IPS-18a (cell line): ENCODE measurements around the gene WDR74.
A peak's percentile ranks its signal among the peaks of the same experiment; 100 is the strongest.
"Not testable (repeated sequence)": the region's sequence is repeated elsewhere in the genome, so short reads cannot be mapped to it uniquely, and the experiment has no call there.

Experiments used
- H3K27ac ChIP-seq: one replicate; pipeline ENCODE4 v1.5.1; 2013; ENCODE audit warnings: low read length
- H3K27me3 ChIP-seq: one replicate; pipeline ENCODE4 v1.6.1; 2013; ENCODE audit warnings: mild to moderate bottlenecking, low read length; ENCODE audit not compliant: control insufficient read depth, insufficient read depth
- H3K36me3 ChIP-seq: one replicate; pipeline ENCODE4 v1.6.1; 2013; ENCODE audit warnings: low read depth, low read length; ENCODE audit not compliant: control insufficient read depth
- H3K4me1 ChIP-seq: one replicate; pipeline ENCODE4 v1.6.1; 2013; ENCODE audit warnings: low read depth, low read length; ENCODE audit not compliant: control insufficient read depth
- H3K4me3 ChIP-seq: one replicate; pipeline ENCODE4 v1.5.1; 2013; ENCODE audit warnings: low read length
- H3K9ac ChIP-seq: one replicate; pipeline ENCODE4 v1.6.1; 2013; ENCODE audit warnings: mild to moderate bottlenecking, low read length, moderate library complexity
- H3K9me3 ChIP-seq: one replicate; pipeline ENCODE4 v1.6.1; 2013; ENCODE audit warnings: low read depth, low read length; ENCODE audit not compliant: control insufficient read depth

Gene WDR74

DNA sequence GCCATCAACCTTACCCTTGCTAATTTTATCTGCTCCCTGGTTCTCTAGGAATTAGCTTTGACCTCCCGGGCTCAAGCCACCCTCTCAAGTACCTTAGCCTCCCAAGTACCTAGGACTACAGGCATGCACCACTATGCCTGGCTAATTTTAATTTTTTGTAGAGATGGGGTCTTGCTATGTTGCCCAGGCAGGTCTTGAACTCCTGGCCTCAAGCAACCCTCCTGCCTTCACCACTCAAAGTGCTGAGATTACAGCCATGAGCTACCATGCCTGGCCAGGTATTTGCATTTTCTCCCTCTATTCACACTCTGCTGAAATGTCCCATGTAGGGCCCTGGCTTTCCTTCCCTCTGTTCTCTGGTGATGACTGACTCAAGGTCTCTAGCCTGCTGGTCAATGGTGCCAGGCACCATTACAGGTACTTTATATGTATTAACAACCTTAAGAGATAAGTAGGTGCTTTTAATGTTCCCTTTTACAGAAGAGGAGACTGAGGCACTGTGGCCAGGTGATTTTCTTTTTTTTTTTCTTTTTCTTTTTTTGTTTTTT lies 8.5 kb upstream of the WDR74 start:
- Histone ChIP-seq H3K4me1 (peaks cover under 1% of the 10 kb centered on the region), H3K9me3 (no peaks in the 10 kb centered on the region), H3K4me3 (no peak overlapping the region), H3K36me3 (peaks cover 13% of the 10 kb centered on the region), H3K9ac (no peak overlapping the region), H3K27ac (no peak overlapping the region), H3K27me3 (no peaks in the 10 kb centered on the region)

- H3K27me3 ChIP-seq = no peaks in the 10 kb centered on the region
- H3K9me3 ChIP-seq = no peaks in the 10 kb centered on the region
- H3K4me1 ChIP-seq = peaks cover 9% of the 10 kb centered on the region
- no peaks in the 10 kb centered on the region for H3K36me3 ChIP-seq
- H3K4me3 ChIP-seq = no peak overlapping the region
- no peak overlapping the region for H3K27ac ChIP-seq
- no peak overlapping the region for H3K9ac ChIP-seq
These were observed 6.8 kb upstream of the WDR74 start for GRCh38 chr11:62846177-62846576.

- Histone ChIP-seq H3K27ac (no peak overlapping the region), H3K4me3 (no peak overlapping the region), H3K4me1 (peaks cover 9% of the 10 kb centered on the region), H3K9ac (no peak overlapping the region), H3K27me3 (no peaks in the 10 kb centered on the region), H3K36me3 (no peaks in the 10 kb centered on the region), H3K9me3 (no peaks in the 10 kb centered on the region)
These were observed 4.8 kb upstream of the WDR74 start for GRCh38 chr11:62844154-62844553.

GRCh38 chr11:62843466-62843865 lies 4.1 kb upstream of the WDR74 start:
- H3K27me3 ChIP-seq = no peaks in the 10 kb centered on the region
- no peaks in the 10 kb centered on the region for H3K9me3 ChIP-seq
- no peak overlapping the region for H3K4me3 ChIP-seq
- no peaks in the 10 kb centered on the region for H3K36me3 ChIP-seq
- H3K9ac ChIP-seq = no peak overlapping the region
- peaks cover 9% of the 10 kb centered on the region for H3K4me1 ChIP-seq
- no peak overlapping the region for H3K27ac ChIP-seq

DNA sequence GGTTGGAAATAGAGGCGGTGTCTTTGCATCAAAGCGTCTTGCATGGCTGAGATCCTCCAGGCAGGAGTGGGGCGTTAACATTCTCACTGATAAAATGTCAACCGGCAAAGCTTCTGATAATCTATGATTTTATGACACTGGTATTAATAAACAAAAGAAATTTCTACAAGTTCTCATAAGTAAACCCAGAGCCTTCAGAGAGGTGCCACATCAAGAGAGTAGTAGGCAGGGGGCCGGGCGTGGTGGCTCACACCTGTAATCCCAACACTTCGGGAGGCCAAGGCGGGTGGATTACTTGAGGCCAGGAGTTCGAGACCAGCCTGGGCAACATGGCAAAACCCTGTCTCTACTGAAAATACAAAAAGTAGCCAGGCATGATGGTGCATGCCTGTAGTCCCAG lies 3.5 kb upstream of the WDR74 start:
- H3K27ac ChIP-seq = peak overlapping the region; percentile 100
- not testable (repeated sequence) for H3K4me1 ChIP-seq, H3K27me3 ChIP-seq, H3K36me3 ChIP-seq, H3K9me3 ChIP-seq
- peak overlapping the region; percentile 95 for H3K9ac ChIP-seq
- peak overlapping the region; percentile 72 for H3K4me3 ChIP-seq

DNA sequence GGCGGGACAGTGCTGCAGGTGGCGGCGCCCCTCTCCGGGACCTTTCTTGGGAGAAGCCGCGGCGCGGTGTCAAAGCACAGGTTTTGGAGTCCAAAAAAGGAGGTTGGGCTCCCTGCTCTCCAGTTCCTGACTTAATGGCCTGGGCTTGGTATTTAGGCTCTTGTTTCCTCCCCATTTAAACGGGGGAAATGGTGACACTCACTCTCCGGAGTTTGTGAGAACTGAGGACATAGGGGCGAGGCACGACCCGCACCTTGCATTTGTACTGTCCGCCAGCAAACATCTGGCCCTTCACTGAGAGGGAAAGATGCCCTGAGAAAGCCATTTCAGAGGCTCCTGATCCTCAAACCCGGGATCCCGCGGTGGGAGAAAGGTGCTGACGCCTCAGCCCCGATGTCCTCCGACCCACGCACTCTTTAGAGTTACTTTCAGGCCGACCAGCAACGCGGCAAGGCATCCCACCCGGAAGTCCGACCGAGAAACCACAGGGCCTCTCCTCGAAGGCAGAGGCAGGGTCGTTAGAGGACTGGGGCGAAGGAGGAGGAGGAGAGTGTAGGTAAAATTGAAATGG lies 2.9 kb upstream of the WDR74 start:
- H3K4me1 ChIP-seq = peaks cover 9% of the 10 kb centered on the region
- H3K27me3 ChIP-seq = no peaks in the 10 kb centered on the region
- H3K9me3 ChIP-seq = no peaks in the 10 kb centered on the region
- H3K36me3 ChIP-seq = peaks cover 4% of the 10 kb centered on the region
- H3K4me3 ChIP-seq = peak overlapping the region; percentile 72
- H3K27ac ChIP-seq = peak overlapping the region; percentile 100
- H3K9ac ChIP-seq = peak overlapping the region; percentile 95

DNA sequence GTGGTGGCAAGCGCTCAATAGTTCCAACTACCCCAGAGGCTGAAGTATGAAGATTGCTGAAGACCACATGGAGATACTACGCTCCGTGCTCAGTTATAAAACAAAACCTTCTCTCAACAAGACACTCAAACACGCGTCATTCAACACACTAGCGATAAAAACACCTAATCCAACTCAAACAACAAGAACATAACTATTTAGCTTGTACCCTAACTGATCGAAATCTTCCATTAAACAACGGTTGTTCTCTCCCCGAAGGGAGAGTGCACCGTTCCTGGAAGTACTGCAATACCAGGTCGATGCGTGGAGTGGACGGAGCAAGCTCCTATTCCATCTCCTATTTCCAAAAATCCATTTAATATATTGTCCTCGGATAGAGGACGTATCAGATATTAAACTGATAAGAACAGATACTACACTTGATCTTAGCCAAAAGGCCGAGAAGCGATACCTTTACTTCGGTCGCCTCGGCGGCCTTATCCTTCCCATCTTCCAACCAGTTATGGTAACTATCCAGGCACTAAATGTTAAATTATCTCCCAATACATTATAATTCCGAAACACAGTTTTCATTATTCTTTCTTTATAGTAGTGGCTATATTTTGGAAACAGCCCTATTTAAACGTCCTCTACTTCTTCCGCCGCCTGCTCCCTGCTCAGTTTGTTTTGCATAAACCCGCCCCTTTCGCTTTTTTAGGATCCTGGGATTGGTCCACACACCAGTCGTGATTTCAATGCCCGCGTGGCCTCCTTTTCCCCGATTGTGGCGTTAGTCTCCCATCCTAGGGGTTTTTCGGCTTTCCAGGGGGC lies 2.2 kb upstream of the WDR74 start:
- H3K9me3 ChIP-seq = no peaks in the 10 kb centered on the region
- H3K27ac ChIP-seq = peak overlapping the region; percentile 100
- H3K4me3 ChIP-seq = peak overlapping the region; percentile 72
- peaks cover 9% of the 10 kb centered on the region for H3K4me1 ChIP-seq
- no peaks in the 10 kb centered on the region for H3K27me3 ChIP-seq
- H3K9ac ChIP-seq = peak overlapping the region; percentile 95
- H3K36me3 ChIP-seq = peaks cover 4% of the 10 kb centered on the region

DNA sequence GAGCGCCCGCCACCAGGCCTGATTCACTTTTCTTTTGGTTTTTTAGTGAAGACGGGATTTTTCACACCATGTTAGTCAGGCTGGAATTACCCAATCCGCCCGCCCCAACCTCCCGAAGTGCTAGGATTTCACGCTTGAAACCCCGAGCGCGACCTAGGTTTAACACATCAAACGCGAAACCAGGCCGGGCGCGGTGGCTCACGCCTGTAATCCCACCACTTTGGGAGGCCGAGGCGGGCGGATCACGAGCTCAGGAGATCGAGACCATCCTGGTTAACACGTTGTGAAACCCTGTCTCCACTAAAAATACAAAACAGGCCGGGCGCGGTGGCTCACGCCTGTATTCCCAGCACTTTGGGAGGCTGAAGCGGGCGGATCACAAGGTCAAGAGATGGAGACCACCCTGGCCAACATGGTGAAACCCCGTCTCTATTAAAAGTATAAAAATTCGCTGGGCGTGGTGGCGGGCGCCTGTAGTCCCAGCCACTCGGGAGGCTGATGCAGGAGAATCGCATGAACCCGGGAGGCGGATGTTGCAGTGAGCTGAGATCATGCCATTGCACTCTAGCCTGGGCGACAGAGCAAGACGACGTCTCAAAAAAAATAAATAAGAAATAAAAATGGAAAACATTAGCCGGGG lies 1.5 kb upstream of the WDR74 start:
- H3K27ac ChIP-seq = peak overlapping the region; percentile 83
- H3K4me1 ChIP-seq, H3K27me3 ChIP-seq, H3K9me3 ChIP-seq: not testable (repeated sequence)
- H3K9ac ChIP-seq = peak overlapping the region; percentile 77
- H3K36me3 ChIP-seq = peaks cover 10% of the 10 kb centered on the region
- peak overlapping the region; percentile 77 for H3K4me3 ChIP-seq

GRCh38 chr11:62835336-62835735 lies 4.1 kb downstream of the WDR74 start:
- Histone ChIP-seq H3K36me3 (peaks cover 35% of the 10 kb centered on the region), H3K4me1 (peaks cover 5% of the 10 kb centered on the region), H3K27me3 (no peaks in the 10 kb centered on the region), H3K27ac (no peak overlapping the region), H3K4me3 (no peak overlapping the region), H3K9me3 (no peaks in the 10 kb centered on the region), H3K9ac (no peak overlapping the region)

DNA sequence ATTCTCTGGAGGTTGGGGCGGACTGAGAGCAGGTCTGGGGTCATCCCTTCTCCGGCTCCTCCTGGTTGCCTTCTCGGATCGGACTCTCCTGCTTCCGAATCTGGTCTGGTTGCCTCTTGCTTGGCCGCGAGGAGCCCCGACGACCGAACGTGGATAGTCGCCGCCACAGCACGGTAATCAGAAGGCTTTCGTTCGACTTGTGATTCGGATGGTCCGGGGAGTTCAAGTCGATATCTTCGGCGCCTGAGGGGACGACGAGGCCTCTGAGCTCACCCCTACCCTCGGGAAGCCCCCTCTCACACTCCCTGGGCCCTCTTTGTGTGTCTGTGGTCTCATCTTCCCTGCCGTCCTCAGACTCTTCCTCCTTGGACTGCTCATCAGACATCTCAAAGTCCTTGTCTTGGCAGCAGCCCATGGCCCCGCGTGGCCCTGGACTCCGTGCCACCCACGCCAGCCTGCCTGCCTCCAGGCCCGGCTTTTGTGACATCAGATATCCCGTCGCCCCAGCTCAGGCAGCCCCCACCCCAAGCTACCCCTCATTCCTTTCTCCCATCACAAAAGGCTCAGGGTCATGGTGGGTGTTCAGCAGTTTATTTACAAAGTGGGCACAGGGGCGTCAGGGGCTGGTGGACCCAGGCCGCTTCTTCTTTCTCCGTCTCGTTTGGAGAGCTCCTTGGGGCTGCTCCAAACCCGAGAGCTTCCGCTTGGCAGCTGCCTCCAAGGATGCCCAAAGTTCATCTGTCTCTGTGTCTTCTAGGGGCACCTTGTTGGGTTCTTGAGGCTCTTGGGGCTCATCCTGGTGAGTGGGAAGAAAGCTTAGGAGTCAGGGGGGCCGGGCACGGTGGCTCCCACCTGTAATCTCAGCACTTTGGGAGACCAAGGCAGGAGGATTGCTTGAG lies 6.8 kb downstream of the WDR74 start, which contains the start of gene TEX54:
TEX54 (minus strand) TSS at position 506 of the 899 bp plus-strand sequence.
- peaks cover 6% of the 10 kb centered on the region for H3K4me1 ChIP-seq
- H3K4me3 ChIP-seq = peak within 1 kb of the TSS; percentile 81
- H3K9ac ChIP-seq = peak within 1 kb of the TSS; percentile 69
- H3K27ac ChIP-seq = peak within 1 kb of the TSS; percentile 56
- peaks cover 33% of the 10 kb centered on the region for H3K36me3 ChIP-seq
- H3K27me3 ChIP-seq = no peaks in the 10 kb centered on the region
- H3K9me3 ChIP-seq = no peaks in the 10 kb centered on the region
